Thoracic aorta (tissue), 2 donors: ENCODE data around the gene ADARB2. TPM values are rescaled to one million over a fixed set of nuclear protein-coding genes. Genes with fewer than 3 reads are reported as not detected.

Experiments used
- ATAC-seq: fragments of 150-250 bp; one replicate; pipeline ENCODE4 v1.8.0; 2017; ENCODE audit warnings: low read depth; ENCODE audit not compliant: insufficient number of reproducible peaks, low FRiP score
- DNase-seq: peaks from one replicate; pipeline ENCODE4 v3.0.0-alpha.2; 2020; ENCODE audit warnings: low spot score
- H3K27ac ChIP-seq, 2 donors: fragments of 200-600 bp; sonication (generic); 1 replicate in 1 of 2; 2 replicates in 1 of 2; pipeline ENCODE4 v1.5.1; 2016; ENCODE audit warnings: mild to moderate bottlenecking in 2 of 2, moderate library complexity in 2 of 2
- H3K27me3 ChIP-seq: fragments of 200-600 bp; sonication (generic); replicated peaks from 2 replicates; pipeline ENCODE4 v1.6.0; 2016; ENCODE audit warnings: mild to moderate bottlenecking; ENCODE audit not compliant: insufficient read depth
- H3K36me3 ChIP-seq: fragments of 200-600 bp; sonication (generic); one replicate; pipeline ENCODE4 v1.5.1; 2016
- H3K4me1 ChIP-seq, 2 donors: fragments of 200-600 bp; sonication (generic); 1 replicate in 1 of 2; 2 replicates in 1 of 2; pipeline versions ENCODE4 v1.5.1 to v1.6.0; 2016; ENCODE audit warnings: low read depth in 2 of 2, mild to moderate bottlenecking in 1 of 2; ENCODE audit not compliant: control insufficient read depth in 1 of 2
- H3K4me3 ChIP-seq: fragments of 200-600 bp; sonication (generic); 2 replicates; pipeline ENCODE4 v1.5.1; 2016; ENCODE audit warnings: mild to moderate bottlenecking
- H3K9me3 ChIP-seq: fragments of 200-600 bp; sonication (generic); 2 replicates; pipeline ENCODE4 v1.5.1; 2016
- CTCF ChIP-seq: fragments of 200-600 bp; sonication (generic); IDR thresholded peaks from one replicate; pipeline ENCODE4 v1.5.1; 2019; ENCODE audit warnings: antibody characterized with exemption
- total RNA-seq, 2 donors: library from RNA; depleted of rRNA; stranded (reverse); fragments of >200 nt; gene quantifications; one replicate each; pipeline versions ENCODE4 v1.1.0 to v1.2.3, GENCODE V29; 2016

ADARB2 gene
- total RNA-seq, 2 donors from 2014 or later, result 0.71 to 3.1 TPM

GRCh38 chr10:1243486-1244234, 493.7 kb downstream of the ADARB2 start:
- H3K4me3 ChIP-seq, result no peak overlapping the region
- H3K27ac ChIP-seq, result no peak overlapping the region
- no peaks in the 10 kb centered on the region for H3K4me1 ChIP-seq
- DNase-seq (no peak), ATAC-seq (no peak)
- H3K9me3 ChIP-seq, result no peaks in the 10 kb centered on the region
- no peaks in the 10 kb centered on the region for H3K36me3 ChIP-seq
- no peaks in the 10 kb centered on the region for H3K27me3 ChIP-seq
- no peak for TF ChIP-seq CTCF

GRCh38 chr10:1242975-1243374, 494.4 kb downstream of the ADARB2 start:
- Histone ChIP-seq H3K36me3 (no peaks in the 10 kb centered on the region), H3K9me3 (no peaks in the 10 kb centered on the region), H3K27ac (no peak overlapping the region), H3K27me3 (no peaks in the 10 kb centered on the region), H3K4me3 (no peak overlapping the region), H3K4me1 (no peaks in the 10 kb centered on the region)
- no peak for ATAC-seq
- DNase-seq, result no peak
- TF ChIP-seq CTCF, result no peak

DNA sequence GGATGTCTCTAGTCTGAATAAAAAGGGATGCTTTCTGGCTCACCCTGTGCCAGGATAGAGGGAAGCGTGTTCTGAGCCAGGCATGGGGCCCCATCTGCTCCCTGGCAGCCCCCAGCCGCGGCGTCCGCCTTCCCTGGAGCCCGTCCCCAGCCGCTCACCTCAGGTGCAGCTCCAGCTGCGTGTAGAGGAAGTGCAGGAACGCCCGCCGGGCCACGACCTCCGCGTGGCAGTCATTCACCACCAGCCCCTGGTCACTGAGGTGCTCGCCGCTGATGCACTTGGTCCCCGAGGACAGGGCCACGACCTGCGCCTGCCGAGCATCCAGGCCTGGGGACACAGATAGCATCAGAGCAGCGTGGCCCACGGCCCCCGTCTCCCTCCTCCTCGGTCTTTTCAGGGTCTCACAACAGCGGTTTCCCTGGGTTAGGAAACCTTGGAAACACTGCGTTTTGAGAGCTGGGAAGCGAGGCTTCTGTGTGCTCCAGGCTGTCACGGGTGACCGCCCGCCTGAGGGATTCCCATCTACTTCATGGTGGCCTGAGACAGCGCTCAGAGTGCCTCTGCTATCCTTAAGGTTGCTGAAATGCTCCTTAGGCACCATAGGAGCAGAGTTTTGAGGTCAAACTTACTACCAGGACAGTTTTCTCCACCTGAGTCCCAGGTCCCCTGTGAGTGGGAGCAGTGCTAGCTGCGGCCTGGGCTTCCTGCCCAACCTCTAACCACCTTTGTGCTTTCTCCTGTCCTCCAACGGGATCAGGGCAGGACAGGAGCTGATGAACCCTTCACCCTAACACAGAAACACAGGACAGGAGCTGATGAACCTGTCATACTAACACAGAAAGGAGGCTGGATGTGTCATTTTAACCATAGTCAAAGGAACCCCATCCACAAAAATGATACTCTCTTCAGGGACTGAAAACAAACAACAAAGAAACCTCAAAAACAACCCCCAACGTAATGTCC, 495.1 kb downstream of the ADARB2 start:
- no peak for DNase-seq
- no peak for ATAC-seq

GRCh38 chr10:1241322-1241890, 495.9 kb downstream of the ADARB2 start:
- Histone ChIP-seq H3K4me1 (no peaks in the 10 kb centered on the region), H3K27ac (no peak overlapping the region), H3K9me3 (no peaks in the 10 kb centered on the region), H3K4me3 (no peak overlapping the region), H3K36me3 (no peaks in the 10 kb centered on the region), H3K27me3 (no peaks in the 10 kb centered on the region)
- no peak for DNase-seq
- TF ChIP-seq CTCF, result no peak
- no peak for ATAC-seq

More for the DNA sequence above, 495.1 kb downstream of the ADARB2 start:
- no peaks in the 10 kb centered on the region for H3K4me1 ChIP-seq
- H3K36me3 ChIP-seq, result no peaks in the 10 kb centered on the region
- H3K27me3 ChIP-seq, result no peaks in the 10 kb centered on the region
- no peak overlapping the region for H3K4me3 ChIP-seq
- H3K9me3 ChIP-seq, result no peaks in the 10 kb centered on the region
- H3K27ac ChIP-seq, result no peak overlapping the region
- no peak for TF ChIP-seq CTCF

- no peaks in the 10 kb centered on the region for H3K4me1 ChIP-seq
- DNase-seq (no peak), ATAC-seq (no peak)
- no peak overlapping the region for H3K27ac ChIP-seq
- no peaks in the 10 kb centered on the region for H3K9me3 ChIP-seq
- H3K27me3 ChIP-seq, result no peaks in the 10 kb centered on the region
- TF ChIP-seq CTCF, result no peak
- no peaks in the 10 kb centered on the region for H3K36me3 ChIP-seq
- no peak overlapping the region for H3K4me3 ChIP-seq
Measured at GRCh38 chr10:1240341-1240775, 497.0 kb downstream of the ADARB2 start.
